ENCODE results near the gene CORO2B.

CORO2B gene

DNA sequence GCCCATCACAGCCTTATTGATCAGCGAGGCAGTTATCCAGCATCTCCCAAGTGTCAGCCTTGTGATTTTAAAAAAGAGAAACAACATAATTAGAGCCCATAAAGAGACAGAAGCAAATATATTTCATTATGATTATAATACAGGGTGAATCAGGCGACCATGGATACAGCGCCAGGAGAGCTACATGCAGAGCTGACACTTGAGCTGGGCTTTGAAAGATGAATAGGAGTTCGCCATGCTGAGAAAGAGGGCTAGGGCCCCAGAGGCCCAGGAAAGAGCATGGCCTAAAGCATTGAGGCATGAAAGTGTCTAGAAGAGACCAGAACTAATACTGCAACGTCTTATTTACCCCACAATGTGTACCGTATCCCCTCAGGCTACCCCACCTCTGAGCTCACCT lies 4.2 kb upstream of the CORO2B start:
- no peak for DNase-seq

DNA sequence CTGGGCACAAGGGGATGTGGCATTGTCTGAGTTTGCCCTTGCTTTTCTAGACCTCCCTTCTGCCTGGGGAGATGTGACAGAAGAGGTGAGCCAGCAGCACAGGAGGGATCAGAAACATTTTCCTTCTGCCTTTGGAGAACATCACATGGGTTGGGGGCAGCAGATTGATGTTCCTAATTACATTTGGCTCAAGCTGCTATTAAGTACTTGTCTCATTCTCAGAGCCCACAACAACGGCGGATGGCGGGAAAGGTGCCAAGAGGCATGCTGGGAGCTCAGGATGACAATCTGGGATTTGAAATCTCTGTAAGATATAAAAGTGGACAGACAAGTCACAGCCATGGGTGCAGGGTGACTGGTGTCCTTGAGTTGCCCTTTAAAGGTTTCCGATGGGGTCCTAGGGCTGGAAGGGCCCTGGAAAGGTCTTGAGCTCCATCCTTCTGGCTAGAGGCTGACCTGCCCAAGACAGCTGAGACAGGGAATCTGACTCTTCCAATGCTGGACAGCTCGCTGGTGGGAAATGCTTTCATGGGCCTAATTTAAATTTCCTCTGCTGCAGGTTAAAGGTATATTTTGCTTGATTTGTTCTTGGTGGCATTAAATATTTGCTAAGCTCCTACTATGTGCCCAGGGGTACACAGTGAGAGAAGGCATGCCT lies 2.4 kb upstream of the CORO2B start:
- no peak for DNase-seq

DNA sequence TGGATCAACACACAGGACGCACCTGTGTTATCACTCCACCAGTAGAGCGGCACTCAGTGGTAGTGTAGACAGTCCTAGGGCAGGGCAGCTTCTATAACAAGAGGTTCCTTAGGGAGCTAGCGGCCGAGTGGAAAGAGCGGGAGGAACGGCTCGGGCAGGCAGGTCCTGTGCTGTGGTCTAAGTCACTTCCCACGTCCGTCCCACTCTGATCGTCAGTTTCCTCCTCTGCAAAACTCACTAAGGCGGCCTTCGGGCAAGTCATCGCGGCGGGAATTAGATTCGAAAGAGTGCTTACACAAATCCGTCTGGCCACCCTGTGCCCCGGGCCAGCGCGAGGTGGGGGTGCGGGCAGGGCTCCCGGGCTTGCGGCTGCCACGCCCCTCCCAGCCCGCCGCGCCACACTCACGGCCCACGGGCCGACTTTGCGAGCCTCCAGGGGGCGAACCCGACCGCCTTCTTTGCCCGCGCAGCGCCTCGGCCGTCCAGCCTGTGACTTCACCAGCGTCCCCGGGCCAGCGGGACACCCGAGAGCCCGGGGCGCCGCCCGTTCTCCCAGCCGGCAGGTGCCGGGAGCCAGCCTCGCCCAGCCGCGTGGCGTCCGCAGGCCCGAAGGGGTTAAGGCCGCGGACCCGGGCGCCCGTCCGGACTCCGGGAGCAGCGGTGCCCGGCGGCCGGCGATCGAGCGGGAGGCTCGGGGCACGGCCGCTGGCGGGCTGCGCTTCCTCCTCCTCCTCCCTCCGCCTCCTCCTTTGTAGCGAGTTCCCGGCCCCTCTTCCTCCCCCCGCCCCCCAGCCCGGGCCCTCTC lies 416 bp upstream of the CORO2B start:
- peak; percentile 63 for DNase-seq

DNA sequence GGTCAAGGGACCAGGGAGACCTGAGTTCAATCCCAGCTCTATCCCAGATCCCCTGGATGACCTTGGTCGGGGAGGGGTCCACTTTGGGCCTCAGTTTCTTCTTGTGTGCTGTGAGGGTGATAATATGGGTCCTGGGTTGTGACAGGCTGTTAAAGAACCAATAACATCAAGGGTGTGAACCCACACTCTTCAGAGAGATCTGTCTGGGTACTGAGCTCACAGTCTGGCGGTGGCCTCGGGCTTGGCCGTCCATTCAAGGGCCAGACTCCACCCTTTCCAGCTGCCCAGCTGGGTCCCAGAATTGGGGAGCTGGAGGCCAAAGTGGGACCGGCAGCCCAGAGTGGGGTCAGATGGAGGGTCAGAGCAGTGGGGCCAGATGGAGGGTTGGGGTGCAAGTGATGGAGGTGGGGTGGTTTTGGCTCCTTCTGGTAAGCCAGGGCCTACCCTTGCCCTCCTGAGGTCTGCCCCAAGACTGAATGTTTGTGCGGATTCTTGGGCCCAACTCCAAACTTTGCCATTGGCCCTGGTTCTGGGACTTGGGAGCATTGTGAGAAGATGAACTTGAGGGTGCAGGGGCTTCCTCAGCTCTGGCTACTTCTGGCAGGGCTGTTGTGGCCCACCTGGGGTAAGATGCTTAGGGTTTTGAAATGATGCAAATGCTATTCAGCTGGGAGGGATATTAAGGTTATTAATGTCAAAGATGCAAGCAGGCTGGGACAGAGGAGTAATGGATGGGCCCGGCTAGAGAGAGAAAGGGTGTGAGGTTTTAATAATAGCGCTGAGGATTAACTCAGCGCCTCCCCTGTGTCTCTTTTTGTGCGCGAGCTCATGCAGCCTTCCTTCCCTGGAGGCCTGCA lies 1.5 kb downstream of the CORO2B start:
- DNase-seq = no peak

DNA sequence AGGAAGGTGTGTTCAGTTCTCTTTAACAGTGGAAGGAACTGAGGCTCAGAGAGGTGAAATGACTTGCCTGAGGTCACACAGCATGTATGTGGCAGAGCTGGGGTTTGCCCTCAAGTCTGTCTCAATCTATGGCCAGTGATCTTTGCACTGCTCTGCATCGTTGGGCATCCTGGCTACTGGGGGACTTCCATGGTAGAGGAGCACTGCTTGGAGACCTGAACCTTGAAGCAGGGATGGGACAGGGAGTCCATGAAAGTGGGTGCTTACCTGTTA lies 2.0 kb downstream of the CORO2B start:
- no peak for DNase-seq

DNA sequence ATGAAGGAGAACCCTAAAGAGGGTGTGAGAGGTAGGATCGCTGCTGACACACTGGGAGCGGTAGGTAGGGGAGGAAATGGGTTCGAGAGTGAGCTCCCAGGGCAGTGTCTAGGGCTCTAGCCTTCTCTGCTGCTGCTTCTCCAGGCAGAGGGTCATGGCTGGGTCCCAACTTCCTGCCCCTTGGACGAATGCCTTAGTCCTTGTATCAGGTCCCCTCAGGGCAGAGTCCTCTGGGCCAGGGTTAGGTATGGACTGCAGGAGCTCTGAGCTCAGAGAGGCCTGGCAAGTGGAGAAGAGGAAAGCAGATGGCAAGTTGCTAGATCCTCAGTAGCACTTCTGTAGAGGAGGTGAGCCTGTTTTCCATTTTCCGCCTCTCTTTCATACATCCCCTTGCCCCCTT lies 2.9 kb downstream of the CORO2B start:
- DNase-seq = no peak

DNA sequence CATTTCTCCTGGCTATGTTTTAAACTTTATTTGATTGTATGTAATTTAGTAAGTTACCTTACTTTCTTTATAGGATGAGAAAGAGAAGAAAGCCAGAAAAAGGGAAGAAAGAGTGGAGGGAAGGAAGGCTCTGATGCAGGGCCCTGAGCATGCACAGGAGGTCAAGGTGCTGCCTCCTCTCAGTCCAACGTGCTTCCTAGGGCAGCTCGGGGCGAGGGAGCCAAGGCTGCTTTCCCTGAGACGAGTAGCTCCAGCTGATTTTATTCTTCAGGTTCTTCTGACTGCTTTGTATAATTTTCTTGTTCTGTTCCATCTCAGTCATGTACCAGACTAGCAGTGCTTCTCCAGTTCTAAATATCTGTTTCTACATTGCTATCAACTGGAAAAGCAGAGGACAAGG lies 3.4 kb downstream of the CORO2B start:
- no peak for DNase-seq

DNA sequence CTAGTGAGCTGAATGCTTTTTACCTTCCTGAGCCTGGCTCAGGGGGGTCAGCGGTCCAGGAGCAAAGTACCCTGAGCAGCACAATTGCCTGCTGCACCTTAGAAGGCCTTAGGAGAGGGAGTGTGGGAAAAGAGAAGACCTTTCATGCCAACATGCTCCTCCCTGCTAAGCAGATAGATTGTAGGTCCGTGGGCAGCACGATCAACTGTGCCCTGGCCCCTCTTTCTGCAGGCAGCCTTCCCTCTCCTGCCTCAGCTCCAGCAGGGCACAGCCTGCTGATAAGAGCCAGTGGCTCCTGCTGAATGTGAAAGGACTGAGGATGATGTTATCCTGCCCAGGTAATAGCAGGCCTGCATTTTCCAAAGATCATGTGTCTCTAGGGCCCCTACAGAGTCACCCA lies 4.1 kb downstream of the CORO2B start:
- no peak for DNase-seq

DNA sequence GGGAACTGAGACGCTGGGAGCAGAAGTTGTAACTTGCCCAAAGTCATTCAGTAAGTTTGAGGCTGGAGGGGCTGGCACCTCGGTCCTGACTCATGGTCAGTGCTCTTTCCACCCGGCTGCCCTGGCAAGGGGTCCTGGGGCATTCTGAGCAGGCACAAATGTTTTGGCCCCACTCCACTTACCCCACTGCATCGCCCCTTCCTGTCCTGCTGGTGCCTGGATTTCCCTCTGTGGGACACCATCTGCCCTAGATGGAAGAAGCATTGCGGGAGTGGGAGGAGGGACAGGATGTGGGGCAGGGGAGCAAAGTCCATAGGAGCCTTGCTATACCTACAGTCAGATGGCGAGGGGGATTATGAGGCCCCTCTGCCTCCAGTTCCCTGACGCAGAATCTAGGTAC lies 4.5 kb downstream of the CORO2B start:
- no peak for DNase-seq

DNA sequence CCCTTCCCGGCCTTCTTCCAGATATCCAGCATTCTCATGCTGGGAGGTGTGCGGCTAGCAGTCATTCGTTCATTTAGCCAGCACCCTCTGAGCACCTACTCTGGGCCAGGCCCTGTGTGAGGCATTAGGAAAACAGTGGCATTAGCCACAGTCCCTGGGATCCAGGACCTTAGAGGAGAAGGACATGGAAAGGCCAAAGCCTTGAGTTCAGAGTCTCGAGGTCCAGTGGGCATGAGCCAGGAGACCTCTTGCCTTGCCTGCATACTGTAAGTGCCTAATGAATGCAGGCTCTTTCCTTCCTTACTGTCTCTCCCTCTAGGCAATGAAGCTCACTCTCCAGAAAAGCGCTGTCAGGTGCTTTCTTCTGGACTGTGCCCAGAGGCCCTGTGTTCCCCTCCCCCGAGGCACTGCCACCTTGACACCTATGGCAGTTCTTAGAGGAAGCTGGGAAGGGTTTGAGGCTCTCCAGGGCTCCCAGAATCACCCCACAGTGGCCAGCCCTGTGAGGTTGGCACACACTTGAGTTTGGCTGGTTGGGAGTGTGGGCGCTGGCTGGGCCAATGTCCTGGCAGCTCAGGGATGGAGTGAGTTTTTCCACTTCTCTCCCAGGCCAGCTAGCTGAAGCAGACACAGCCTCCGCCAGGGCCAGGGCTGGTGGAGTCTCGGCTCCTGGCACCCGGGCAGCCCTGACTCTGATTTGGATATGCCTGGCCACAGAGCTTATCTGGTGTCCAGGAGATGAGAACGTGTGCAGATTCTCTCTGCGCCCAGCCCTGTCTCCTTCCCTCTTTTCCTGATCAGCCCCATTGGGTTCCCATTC lies 5.4 kb downstream of the CORO2B start:
- no peak for DNase-seq

DNA sequence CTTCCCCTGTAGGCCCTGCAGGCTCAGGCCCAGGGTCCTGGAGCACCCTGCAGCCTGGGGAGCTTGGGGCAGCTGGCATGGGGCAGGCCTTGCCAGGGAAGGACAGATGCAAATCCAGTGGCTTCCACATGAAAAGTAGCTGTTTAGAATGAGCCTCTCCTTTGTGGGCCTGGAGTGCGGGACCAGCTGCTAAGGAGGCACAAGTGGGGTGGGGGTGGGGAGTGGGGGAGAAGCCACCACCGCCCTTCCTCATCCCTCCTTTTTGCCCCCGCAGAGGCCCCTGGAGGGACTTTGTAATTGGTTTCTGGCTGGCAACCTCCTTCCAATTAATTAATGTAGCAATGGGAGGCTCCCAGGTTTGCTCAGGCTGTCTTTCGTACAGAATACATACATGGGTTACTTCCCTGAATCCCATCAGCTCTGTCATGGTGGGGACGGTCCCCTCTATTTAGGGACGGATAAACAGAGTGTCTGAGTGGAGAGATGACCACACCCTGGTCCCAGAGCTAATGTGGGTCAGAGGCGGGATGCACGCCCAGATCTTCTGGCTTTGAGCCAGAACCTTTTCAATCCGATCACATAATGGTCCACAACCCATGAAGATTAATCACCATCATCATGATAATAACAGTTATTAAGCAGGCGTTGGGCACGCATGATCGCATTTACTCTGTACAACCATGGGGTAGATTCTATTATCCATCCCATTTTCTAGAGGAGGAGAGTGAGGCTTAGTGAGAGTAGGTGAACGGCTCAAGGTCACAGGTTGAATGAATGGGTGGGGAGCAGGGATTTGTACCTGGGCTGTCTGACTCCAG lies 6.2 kb downstream of the CORO2B start:
- DNase-seq = no peak

DNA sequence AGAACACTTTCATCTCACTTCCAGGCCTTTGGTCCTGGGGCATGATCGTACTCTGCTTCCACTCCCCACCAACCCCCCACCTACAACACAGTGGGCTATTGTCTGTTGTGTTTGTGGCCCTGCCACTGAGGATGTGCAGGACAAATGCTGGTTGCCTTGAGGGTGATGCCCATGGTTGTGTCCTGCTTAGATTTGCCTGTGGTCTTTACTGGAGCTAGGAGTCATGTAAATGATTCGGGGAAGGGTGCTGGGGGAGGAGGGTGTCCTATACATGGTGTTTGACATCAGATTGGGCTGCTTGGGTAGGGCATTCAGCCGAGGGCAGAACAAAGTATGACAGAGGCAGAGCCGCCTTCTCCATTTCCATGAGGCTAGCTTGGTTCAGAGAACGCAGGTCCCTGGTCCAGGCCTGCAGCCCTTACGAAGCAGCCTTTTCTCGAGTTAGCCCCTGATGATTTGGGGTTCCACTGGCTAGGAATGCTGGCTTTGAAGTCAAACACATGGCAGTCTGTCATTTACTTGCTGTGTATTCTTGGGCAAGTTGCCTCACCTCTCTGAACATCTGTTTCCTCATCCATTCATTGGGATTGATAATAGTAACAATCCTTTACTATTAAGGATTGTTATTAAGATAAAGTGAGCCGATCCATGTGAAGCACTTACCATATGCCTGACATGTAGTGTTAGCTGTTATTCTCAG lies 6.9 kb downstream of the CORO2B start:
- no peak for DNase-seq

DNA sequence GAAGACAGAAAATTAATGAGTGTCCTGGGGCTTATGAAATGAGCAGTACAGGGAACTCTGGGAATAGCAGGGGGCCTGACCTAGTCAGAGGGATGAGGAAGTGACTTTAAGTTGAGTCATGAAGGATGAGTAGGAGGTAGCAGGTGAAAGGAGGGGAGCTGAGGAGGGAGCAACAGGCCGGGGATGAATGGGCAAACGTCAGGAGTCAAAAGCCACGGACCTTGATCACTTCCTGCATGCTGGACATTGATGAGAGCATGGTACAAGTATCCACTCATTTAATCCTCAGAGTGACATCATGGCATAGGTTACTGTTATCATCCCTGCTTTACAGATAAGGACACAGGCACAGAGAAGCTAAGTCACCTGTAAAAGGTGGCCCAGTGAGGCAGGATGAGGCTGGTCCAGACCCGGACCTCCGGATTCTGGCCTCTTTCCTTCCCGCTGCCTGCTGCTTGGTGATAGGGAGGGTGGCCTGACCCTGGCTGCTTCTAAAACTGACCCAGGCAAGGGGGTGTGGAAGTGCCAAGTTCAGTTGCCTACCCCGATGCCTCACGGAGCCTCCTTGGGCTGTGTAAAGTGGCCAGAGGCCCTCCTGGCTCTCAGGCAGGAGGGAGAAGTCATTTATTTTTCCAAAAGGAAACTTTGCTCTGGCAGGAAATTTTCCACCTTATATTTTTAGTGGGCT lies 7.6 kb downstream of the CORO2B start:
- peak; percentile 58 for DNase-seq

DNA sequence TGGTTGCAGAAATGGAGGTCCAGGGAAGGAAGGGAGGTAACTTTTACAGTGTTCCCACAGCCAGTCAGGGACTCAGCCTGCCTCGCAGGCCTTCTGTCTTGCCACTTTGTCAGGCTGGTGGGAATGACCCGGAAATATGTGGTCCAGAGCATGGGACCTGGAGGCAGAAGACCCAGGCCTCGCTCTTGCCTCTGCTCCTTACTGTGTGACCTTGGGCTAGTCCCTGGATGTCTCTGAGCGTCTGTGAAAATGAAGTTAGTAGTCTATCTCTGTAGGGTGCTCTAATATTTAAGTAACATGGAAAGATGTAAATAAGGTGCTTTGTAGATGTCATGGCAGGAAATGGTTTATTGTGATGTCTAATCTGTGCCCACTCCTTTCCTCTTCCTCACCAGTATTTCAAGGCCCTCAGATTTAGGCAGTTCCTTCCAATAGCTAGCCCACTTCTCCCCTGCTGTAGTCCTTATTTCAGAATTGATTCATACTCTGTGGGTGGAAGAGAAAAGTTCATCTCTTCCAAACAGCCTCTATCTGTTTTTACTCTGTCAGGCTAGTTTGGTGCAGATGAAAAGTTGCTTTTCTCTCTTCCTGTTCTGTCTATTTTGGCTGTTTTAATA lies 9.1 kb downstream of the CORO2B start:
- no peak for DNase-seq

DNA sequence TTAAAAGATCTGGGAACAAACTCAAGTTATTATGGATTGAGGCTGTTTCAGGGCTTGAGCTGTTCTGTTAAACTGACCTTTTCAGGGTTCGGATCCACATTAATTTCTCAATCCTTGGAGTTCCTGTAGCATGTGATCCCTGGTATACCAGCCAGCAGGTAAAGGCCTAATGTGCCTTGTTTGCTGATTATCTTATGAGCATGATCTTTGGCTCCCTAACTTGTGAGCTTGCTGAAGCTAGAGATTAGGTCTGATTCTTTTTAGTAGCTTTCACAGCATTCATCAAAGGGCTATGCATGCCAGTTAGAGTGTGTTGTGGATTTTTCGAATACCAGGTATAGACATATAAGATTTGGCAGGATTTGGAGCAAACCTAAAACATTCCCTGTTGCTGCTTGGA lies 10.3 kb downstream of the CORO2B start:
- no peak for DNase-seq

DNA sequence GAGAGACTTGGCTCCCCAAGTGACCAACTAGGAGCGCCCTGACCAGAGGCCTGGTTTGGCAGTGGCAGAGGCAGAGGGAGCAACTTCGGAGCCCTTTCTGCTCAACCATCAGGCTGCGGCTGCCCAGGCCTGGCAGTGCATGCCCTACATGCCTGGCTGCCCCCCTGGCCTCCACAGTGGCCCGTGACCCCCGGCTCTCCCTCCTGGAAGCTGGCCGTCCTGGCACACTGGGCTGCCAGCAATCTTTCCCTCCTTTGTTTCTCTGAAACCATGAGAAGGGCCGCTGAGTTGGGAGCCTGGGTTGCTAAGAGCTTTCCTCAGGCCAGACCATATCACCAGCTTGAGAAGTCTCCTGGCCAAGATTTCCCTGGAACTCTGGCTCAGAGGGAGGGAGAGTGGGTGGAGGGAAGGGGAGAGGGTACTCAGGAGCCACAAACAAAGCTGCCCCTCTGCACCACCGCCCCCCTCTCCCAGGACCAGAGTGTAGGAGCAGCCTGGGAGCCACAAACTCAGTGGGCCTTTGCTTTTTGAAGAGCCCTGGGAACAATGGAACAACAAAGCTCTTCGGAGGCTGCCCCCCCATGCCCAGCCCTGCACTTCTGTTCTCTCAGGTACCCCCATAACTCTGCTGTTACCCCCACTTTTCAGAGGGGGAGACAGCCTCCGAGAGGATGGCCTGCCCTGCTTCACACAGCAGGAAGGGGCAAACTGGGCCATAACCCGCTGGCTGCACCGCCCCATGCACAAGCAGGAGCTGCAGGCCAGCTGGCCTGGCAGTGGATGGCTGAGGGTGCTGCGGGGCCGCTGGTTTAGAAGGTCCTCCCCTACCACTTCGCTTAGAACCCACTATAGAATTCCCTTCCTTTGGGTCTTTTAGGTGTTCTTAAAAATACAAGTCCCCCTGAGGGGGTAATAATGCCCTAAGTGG lies 11.3 kb downstream of the CORO2B start:
- no peak for DNase-seq

DNA sequence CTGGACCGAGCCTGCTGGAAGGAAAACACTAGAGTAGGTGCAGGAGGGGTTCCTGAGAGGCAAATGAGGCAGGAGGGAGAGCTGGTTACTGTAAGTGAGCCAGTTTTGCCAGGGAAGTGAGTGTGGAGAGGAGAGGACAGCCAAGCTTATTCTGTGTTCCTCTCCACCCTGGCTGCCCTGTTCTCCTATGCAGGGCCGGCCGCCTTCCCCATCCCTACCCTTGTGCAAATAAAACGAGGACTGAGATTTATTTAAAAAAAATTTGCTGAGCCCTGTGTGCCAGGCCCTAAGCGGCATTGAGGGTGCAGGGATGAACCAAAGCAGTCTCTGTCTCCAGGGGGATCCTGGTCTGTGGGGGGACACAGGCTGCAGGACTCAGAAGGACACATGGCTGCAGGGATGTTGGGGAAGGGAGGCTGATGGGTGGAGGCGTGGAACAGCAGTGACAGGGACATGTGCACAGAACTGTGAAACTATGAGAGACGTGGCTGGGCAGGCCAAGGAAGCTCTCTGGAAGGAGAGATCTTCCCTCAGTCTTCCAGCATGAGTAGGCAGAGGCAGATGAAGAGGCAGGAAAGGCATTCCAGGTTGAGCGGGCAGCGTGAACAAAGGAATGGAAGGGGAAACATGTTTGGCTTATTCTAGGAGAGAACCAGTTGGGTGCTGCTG lies 12.1 kb downstream of the CORO2B start:
- DNase-seq = no peak

DNA sequence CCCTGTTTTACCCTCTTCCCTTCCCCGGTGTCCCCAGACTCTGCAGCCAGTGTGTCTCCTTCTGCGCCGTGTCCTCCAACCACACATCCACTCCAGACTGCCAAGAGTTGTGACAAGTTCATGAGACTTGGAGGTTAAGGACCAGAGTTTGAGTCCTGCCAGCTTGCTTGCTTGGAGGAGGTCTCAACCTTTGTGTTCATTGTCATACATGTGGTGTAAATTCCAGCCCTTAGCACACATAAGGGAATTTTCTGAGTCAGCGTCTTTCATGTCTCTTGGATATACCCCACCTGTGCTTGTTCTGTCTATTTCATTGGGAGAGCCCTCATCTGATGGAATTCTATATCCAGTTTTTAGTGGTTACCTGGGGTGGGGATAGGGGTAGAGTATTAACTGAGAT lies 13.3 kb downstream of the CORO2B start:
- no peak for DNase-seq

All from fibroblast of skin of scalp (primary cell).